GM18499 (cell line): ENCODE measurements around the gene GPS1.

Experiments used
- ATAC-seq: cut with Tn5 transposase; IDR thresholded peaks from one replicate; pipeline ENCODE4 v1.9.1; 2021; ENCODE audit warnings: moderate number of reproducible peaks; ENCODE audit not compliant: insufficient read depth, unreplicated experiment

Gene GPS1

DNA sequence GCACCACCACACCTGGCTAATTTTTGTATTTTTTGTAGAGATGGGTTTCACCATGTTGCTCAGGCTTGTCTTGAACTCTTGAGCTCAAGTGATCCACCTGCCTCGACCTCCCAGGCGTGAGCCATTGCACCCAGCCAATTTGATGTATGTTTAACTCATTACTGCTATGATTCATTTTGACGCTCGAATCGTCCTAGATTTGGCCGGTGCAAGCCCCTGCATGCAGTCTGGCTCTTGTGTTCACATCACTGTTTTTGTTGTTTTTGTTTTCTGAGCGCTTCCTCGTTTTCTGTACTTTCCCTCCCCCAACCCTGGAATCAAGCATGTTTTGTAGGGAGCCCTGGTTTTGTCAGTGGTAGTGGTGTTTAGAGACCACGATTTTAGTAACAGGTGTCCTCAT is 21.7 kb downstream of the GPS1 start:
- no peak for ATAC-seq

- ATAC-seq = no peak
Measured at GRCh38 chr17:82076018-82076784, 24.5 kb downstream of the GPS1 start.

- no peak for ATAC-seq
Measured at GRCh38 chr17:82076785-82077591, 25.3 kb downstream of the GPS1 start.

DNA sequence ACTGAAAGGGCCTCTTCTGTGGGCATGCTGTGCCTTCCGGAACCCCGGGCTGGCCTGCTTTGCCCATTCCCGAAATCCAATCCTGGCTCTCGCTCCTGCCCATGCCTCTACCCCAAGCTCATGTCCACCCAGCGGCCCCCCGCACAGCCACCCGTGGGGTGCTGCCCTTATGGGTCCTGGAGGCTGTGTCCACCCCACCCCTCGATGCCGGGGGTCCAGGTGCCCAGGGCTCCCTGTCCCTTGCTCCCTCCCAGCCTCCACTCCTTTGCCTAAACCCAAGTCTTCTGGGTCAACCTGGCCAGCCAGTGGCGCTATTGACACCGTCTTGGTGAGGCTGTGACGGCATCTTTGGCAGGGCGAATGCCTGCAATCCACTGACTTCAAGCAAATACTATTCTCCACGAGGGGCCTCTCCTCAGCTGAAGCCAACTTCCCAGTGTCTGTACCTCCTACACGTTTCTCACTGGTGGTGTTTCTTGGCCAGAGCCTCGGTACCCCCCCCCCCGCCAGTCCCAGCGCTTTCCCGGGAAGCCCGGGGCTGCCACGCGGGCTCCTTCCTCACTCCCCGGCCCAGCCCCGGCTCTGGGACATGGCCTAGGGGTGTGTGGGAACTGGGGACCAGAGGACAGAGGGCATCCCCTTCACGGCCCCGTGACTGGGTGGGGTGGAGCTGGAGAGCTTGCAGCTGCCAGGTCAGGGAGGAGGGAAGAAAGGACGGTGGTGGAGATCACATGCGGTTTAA is 26.1 kb downstream of the GPS1 start:
- no peak for ATAC-seq

DNA sequence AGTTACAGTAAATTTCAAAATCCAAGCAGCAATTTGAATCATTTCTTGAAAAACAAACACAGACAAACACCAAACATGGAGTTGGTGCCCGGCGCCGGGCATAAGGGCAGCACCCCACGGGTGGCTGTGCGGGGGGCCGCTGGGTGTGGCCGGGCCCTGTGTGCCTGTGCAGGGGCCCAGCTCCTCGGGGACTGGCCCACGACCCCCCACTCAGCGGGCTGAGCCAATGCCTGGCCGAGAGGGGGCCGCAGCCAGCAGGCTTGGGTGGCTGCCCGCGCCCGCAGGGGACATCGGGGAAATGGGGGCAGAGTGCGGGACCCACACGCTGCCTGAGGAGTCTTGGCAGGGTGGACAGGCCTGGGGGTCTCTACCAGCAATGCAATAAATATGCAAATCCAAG is 26.7 kb downstream of the GPS1 start:
- ATAC-seq = no peak

DNA sequence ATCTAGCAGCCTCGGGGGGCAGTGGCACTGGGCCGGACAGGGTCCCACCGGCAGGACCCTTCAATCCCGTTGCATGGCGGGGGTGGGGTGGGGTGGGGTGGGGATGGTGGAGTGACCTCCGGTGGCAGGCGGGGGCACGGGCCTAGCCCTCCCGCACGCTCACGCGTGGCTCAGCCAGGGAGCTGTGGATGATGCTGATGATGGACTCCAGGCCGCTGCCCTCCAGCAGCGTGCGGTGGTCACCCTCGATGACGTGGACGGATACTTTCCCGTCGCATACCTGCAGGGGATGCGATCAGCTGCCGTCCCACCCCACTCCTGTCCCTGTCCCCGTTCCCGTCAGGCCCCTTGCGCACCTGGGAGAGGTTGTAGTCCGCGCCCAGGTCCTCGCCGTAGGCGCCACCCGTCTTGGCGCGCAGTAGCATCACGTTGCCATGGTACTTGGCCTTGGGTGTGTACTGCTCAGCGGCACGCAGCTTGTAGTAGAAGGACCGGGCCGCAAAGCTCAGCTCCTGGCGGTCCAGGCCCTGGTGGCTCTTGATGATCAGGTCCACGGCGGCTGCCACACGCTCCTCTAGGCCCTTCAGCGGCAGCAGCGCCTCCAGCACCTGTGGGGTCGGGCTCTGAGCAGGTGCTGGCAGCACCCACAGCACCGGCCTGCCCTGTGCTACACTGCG is 27.4 kb downstream of the GPS1 start:
- ATAC-seq = no peak

DNA sequence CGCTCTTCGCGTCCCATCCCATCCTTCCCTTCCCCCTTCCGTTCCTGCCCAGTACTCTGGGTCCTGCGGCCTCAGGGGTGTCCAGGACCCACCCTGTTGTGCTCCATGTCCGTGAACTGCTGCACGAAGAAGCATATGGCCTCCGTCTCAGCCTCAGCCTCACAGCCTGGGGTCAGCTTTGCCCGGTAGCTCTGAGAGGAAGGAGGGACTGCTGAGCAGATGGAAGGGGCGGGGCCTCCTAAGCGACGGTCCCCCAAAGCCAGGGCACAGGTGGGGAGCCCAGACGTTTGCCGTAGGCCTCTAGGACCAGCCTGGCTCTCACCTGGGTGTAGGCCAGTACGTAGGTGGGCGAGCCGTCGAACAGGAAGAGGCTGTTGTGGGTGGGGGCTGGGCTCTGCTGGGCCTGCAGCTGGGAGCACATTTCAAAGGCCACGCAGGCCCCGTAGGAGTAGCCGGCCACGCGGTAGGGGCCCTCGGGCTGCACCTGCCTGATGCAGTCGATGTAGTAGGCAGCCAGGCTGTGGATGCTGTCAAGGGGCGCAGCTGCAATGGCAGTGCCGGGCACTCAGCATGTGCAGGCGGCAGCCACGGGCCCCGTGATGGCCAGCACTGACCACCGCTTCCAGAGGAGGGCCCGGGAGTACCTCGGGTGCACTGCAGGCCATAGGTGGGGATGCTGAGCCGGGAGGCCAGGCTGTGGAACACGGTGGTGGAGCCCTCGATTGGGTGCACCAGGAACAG is 28.5 kb downstream of the GPS1 start:
- ATAC-seq = no peak

- no peak for ATAC-seq
Measured at GRCh38 chr17:82080789-82081464, 29.2 kb downstream of the GPS1 start.

- ATAC-seq = no peak
Measured at GRCh38 chr17:82081546-82081945, 29.8 kb downstream of the GPS1 start.

- no peak for ATAC-seq
Measured at GRCh38 chr17:82081966-82082365, 30.3 kb downstream of the GPS1 start.

- ATAC-seq = no peak
Measured at GRCh38 chr17:82082456-82082855, 30.8 kb downstream of the GPS1 start.

GRCh38 chr17:82083009-82083408 is 31.3 kb downstream of the GPS1 start:
- no peak for ATAC-seq

- no peak for ATAC-seq
Measured at GRCh38 chr17:82083533-82084359, 32.0 kb downstream of the GPS1 start.

- ATAC-seq = no peak
Measured at GRCh38 chr17:82084373-82085030, 32.8 kb downstream of the GPS1 start.

DNA sequence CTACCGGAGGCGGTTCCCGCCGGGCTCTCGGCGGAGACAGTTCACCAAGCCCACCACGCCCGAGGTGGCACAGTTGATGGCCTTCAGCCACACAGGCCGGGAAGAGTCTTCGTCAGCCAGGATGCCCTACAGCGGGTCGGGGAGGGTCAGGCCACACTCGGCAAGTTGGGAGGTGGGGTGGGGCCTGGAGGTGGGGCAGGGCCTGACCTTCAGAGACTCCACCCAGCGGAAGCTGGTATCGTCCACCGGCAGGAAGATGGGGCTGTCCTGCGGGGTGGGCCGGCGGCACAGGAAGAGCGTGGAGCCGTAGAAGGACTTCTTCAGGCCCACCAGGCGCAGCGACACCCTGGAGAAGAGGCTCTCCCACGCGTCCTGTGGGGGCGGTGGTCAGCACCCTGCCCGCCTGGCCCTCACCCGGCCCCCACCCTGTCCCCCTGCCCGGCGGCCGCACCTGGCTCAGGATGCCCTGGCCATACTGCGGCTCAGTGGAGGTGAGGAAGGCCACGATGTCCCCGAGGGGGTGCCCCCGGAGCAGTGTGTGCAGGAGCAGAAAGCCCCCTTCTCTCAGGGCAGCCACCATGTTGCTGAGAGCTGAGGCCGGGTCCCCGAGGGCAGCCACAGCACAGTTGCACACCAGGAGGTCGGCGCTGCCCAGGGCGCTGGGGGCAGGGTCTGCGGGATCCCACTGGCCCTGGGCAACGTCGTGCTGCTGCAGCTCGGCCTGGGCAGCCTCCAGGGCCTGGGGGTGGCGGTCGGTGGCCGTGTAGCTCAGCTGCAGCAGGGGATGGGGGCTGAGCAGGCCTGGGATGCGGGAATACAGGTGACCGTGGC is 33.5 kb downstream of the GPS1 start:
- no peak for ATAC-seq

DNA sequence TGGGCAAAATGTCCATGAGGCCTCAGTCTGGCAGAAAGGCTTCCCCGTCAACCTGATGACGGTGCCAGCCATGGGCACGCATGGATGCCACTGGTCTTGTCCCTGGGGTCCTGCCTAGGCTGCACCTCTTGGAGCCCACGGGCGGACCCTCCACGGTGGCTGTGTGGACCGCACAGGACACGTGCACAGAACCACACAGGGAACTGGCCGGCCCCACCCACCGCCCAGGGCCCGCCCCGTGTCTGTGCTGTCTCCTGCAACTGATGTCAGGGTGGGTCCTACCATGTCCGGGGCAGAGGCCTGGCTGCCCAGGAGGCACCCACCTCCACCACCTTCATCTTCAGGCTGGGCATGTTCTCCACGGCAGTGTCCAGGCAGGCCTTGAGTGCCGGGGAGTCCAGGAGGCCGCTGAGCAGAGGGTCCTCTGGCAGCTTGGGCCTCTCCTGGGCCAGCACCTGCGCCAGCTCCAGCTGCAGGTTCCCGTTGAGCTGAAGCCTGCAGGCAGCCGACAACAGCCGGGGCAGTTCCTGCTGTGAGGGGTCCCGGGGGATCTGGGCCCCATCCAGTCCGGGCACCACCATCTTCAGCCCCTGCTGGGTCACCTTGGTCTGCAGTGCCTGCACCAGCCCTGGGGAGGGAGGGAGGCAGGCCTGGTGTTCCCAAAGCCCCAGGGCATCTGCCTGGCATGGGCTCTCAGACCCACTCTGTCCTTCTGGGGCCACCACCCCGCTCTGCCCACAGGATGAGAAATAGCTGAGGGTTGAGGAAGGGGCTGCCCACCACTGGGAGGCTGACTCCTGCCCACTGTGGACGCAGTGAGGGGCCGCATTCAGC is 34.5 kb downstream of the GPS1 start:
- ATAC-seq = no peak
